Lung microvascular endothelial cell (primary cell): ENCODE measurements around the gene CBLB. TPM values are rescaled to one million over a fixed set of nuclear protein-coding genes. Genes with fewer than 3 reads are reported as not detected.
"Not testable (repeated sequence)": the region's sequence is repeated elsewhere in the genome, so short reads cannot be mapped to it uniquely, and the experiment has no call there.

Experiments
- DNase-seq, 2 donors: peaks; one replicate each; pipeline versions ENCODE4 v3.0.0 to v3.0.0-alpha.2; 2010; ENCODE audit warnings: low read depth in 2 of 2
- total RNA-seq: library from RNA; depleted of rRNA; stranded (reverse); fragments of >200 nt; gene quantifications from 2 replicates; pipeline ENCODE4 v1.2.1, GENCODE V29; 2014

Gene CBLB
- total RNA-seq, 1 donor from 2014 or later, result 6.5 TPM

DNA sequence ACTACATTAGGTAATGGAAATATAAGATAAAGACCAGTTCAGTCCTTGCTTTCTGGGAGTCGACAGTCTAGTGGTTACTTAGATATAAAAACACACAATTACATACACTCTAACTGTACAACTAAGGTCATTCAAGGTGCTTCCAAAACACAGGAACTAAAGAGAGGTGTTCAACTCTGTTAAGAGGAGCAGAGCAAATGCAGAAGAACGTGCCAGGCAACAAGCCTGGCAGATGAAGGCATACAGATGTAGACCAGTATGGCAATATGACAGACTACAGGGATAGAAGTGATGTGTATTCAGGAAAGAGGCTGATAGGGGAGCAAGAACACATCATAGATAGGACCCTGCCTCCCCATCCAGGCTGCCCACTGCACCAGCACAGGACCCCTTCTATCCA is 78.3 kb downstream of the CBLB start:
- no peak for DNase-seq

DNA sequence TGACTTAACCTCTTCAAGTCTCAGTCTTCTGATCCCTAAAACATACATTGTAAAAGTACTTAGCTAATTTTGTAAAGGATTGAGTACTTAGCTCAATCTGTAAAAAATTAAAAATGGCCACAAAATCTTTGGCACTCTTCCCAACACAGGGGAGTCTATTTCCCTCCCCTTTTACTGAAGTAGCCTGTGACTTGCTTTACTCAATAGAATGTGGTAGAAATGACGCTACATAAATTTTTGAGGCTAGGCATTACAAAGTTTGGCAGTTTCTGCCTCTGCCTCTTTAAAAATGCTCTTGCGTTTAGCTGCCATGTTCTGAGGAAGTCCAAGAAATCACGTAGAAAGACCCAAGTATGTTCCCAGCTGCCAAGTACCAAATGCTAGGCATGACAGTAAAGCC is 80.2 kb downstream of the CBLB start:
- DNase-seq, result no peak

DNA sequence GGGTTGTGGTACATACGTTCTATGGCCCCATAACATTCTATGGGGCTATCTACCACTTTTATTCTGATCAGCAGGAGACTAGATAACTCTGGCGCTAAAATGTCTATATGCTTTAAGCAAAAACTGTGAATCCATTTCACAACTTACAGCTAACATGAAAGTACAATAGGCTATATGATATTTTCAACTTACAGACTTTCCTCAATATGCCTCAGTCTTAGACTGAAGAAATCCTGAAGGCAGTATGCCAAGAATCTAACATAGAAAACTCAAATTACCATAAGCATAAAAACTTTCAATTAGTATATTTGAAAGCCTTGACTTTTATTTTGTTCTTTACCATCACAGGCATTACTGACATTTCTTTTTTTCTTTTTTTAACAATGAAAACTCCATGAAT is 81.4 kb downstream of the CBLB start:
- DNase-seq, result no peak

DNA sequence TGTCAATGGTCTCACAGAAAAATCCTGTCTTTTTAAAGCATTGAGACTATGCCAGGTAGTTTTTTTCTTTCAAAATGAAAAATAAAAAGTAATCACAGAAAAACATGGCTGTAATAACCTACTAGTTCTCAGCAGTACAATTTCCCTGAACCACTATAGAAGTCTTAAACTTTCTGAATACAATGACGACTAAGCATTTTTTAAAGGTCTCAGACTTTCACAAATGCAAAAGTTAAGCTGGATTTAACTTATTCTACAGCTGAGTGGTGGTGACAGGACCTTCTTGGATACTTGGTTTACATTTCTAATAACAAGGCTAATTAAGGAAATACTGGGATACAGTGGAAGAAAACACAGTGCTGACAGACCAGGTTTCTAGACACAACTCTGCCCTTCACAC is 81.8 kb downstream of the CBLB start:
- no peak for DNase-seq

DNA sequence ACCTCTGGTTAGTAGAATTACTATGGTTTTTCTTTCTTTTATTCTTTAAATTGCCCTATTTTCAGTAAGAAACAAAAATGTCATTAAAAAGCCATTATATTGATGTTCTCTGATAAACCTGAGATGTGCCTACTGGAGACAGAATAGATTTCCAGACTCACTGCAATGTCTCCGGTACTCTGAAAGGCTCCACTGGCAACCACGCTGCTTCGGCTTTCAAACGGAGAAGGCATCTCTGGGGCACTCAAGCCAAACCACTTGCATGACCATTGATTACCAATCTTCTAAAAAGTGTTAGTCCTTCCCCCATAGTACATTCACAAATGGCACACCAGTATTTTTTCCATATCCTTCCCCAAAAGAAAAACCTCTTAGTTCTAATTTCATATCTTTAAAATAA is 82.6 kb downstream of the CBLB start:
- DNase-seq, result no peak

DNA sequence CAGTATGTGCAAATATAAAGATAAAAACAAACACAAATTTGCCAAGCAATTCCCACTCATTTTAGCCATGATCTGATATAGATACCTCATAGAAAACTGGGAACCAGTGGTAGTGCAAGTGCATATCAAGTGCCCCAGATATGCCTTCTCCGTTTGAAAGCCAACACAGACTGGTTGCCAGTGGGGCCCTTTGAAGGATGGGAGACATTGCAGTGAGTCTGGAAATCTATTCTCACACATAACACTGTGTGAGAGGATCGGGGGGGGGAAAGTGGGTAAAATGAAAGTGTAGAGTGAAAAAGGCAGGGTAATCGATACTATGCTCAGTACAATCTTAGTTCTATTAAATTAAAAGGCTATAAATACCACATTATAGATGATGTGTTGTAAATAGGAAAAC is 83.0 kb downstream of the CBLB start:
- DNase-seq, result no peak

DNA sequence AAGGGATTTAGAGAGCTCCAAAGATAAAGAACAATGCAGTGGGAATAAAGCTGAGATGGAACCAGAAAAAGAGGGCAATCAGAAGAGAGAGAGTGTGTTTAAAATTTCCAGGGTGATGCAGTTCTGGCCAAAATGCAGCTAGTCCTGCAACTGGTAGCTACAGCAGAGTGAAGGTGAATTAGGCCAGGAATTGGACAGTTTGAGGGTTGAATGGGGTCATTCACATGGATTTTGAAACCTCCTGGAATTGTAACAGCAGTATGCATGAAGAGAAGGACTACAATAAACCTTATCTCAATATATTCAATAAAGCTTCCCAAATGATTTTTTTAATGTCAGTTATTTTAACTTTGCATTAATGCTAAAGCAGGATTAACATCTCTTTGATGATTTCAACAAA is 85.2 kb downstream of the CBLB start:
- DNase-seq, result no peak

DNA sequence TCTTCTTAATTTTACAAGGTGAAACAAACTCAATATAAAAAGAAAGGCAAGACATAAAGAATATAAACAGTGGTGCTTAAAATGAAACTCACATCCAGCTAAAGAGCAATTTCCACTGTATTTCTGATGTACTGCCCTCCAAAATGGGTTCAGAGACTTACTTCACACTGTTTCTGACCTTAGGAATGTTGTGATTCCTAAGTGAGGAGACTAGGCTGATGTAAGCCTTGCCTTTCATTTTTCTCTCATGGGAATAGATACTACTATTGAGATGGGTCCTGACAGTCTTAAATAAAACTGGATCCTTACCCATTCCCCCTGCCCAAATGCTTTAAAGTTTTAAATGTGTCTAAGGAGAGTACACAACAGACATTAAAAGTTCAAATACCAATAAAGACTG is 86.9 kb downstream of the CBLB start:
- DNase-seq, result no peak

DNA sequence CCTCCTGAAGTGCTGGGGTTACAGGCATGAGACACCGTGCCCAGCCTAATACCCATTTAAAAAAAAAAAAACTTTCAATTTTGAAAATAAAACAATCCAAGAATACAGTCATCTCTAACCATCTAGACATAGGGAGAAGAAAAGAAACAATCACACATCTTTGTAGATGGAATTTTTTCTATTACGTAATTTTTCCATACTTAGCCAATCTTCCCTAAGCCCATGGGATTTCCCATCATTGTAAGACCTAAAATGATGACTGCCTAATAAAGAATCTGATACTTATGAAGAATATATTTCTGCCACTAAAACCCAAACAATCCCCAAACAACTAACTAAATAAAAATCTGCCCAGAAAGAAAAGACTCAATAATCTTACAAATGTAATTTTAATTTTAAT is 88.7 kb downstream of the CBLB start:
- DNase-seq, result no peak

DNA sequence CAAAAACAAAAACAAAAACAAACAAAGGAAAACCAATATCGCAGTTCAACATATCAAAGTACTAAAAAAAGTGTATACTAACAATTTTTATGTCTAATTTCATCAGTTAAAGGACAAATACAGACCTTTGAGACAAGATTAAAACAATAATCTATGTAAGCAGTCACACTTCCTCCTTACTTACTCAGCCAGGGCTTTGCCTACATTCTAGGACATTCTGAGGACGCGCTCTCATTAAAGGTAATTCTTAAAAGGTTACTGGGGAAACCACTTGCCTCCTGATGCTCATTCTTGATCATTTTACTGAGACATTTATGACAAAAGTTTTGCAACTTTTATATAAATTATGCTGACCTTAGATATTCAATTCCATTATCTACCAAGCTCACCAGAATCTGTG is 93.4 kb downstream of the CBLB start:
- DNase-seq, result no peak

DNA sequence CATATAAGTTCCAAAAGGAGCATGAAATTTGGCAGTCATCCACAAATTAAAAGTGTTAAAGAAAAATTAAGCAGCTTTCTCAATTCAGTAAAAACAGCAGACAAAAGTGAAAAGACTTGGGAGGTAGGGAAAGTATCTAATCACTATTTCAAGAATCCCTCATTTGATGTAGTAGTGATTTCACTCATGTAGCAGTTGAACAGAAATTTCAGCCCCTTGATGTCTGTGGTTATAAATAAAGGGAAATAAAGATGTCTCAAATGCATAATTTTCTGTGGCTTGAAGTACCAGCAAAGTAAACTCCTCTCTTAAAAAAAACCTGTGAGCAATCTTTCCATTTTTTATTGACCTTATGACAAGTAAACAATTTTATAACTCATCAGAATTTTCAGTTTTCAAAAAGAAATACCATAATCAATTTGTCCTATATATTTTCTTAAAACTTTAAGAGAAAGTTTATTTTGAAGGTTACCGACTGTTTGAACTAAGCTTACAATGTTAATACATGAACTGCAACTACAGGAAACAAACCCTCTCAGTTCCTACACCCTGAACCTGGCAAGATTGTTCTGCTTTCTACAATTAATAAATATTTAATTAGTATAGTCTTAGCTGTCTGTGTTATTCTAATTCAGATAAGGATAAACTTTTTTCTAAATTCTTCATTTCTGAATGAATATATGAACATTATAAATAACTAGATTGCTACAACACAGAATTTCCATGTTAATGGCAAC is 94.2 kb downstream of the CBLB start:
- DNase-seq, result no peak

DNA sequence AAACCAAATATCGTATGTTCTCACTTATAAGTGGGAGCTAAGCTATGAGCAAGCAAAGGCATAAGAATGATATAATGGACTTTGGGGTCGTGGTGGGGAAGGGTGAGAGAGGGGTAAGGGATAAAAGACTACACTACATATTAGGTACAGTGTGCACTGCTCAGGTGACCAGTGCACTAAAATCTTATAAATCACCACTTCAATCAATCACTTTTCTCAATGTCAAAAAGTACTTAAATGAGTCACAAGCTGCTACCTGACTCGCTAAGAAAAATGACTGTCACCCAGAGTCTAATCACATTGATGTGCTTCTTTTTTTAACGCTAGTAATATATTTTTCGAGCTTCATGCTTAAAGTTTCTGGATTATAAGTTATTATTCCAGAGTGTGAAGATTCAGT is 95.5 kb downstream of the CBLB start:
- DNase-seq, result no peak

DNA sequence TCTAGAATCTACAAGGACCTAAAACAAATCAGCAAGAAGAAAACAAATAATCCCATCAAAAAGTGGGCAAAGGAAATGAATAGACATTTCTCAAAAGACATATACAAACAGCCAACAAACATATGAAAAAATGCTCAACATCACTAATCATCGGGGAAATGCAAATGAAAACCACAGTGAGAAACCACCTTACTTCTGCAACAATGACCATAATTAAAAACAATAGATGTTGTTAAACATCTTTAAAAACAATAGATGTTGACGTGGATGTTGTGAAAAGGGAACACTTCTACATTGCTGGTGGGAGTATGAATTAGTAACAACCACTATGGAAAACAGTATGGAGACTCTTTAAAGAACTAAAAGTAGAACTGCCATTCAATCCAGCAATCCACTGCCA is 96.2 kb downstream of the CBLB start:
- no peak for DNase-seq

DNA sequence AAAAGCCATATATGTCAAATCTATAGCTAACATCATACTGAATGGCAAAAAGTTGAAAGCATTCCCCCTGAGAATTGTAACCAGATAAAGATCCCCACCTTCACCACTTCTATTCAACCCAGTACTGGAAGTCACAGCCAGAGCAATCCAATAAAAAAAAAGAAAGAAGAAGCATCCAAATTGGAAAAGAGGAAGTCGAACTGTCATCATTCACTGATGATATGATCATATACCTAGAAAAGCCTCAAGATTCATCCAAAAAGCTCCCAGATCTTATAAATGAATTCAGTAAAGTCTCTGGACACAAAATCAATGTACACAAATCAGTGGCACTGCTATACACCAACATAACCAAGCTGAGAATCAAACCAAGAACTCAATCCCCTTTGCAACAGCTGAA is 97.4 kb downstream of the CBLB start:
- no peak for DNase-seq

DNA sequence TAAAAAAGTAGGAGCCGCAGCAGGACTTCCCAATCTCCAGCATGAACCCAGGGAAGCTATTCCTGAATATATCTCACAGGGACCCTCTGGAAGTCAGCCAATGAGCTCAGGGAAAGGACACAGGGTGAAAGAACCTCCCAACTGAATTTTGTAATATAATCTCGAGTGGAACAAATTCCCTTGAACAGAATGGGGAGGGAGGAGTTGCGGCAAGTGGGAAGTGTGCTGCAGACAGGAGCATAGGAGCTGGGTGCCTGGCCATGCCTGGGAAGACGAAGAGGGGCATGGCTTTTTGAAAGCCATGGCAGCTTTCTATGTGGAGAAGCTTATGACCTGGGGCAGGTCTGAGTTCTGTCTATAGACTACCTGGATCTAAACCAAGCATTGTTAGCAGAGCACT is 98.4 kb downstream of the CBLB start:
- no peak for DNase-seq

DNA sequence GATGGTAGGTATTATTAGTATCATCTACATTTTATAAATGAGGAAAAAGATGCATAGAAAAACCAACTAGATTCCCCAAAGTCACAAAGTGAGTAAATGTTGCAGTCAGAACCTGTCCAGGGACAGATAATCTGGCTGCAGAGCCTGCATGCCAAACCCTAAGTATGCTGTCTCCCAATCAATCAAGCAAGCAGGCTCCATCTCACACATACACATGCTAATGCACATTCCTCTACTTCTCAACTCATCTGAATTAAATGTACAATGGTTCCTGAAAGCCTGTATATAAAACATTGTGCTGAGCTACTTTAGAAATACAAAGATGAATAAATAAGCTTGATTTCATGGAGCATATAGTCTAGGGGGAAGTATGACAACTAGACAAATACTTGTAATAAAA is 101.0 kb downstream of the CBLB start:
- DNase-seq, result no peak

DNA sequence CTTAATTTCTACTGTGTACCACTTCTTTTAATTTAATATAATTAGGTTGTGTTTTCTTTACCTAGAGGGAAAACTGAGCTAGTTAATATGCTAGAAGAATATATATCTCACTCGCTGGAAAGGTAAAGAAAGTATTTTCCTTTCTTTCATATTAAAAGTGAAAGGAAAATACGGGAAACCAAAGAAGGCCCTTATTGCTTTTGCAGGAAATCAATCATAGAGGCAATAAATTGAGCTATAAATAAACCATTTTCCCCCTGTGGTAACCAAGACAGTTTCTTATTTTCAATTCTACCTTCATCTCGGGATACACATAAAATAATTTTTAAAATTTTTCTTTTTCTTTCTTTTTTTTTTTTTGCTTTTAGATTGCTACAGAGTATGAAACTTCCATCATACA is 101.6 kb downstream of the CBLB start:
- peak in 1 of 2 donors; percentile 6 for DNase-seq

DNA sequence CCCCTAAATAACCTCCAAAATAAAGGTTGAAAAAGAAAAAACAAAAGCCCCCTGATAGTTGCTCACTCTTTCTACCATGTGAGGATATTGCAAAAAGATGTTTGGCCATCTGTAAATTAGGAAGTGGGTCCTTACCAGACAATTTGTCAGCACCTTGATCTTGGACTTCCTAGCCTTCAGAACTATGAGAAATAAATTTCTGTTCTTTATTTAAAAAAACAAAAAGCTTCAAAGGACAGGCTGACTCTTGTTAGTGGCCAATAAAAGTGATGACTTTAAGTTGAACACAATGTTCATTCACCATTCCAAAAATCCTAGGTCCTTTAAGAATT is 103.5 kb downstream of the CBLB start:
- no peak for DNase-seq

DNA sequence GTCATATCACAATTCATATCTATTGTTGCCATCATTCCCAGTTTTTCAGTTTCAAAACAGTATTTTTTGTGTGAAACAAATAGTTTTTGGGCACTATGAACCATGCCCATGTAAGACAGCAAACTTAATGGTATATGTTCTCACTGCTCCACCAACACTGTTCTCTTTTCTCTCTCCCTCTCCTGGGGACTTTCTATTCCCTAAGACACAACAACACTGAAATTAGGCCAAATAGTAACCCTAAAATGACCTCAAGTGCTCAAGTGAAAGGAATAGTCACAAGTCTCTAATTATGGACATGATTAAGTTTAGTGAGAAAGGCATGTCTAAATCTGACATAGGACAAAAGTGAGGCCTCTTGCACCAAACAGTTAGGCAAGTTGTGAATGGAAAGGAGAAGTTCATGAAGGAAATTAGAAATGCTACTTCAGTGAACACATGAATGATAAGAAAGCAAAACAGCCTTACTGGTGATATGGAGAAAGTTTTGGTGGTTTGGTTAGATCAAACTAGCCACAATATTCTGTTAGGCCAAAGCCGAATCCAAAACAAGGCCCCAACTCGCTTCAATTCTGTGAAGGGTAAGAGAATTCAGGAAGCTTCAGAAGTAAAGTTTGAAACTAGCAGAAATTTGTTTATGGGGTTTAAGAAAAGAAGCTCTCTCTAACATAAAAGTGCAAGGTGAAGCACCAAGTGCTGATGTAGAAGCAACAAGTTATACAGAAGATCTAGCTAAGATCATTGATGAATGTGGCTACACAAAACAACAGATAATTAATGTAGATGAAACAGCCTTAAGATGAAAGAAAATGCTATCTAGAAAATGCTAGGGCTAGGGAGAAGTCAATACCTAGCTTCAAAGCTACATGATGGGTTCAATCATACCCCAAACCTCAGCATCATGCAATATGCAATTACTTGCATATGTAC is 104.2 kb downstream of the CBLB start:
- no peak for DNase-seq

DNA sequence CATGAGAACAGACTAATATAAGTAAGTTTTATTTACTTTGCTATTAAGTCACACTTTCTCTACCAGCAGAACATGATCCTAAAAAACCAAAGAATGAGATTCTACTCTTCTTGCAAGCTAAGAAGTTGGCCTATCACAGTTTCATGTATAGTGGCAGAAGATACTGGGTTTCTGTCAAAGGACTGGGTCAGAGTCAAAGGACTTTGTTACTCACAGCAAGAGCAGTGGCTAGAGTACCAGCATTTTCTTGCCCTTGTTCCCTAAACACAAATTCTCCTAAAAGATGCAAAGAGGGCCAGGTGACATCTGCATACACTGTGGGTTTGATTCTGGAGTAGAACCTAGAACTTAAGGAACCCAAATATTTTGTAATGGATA is 105.2 kb downstream of the CBLB start:
- DNase-seq, result no peak

DNA sequence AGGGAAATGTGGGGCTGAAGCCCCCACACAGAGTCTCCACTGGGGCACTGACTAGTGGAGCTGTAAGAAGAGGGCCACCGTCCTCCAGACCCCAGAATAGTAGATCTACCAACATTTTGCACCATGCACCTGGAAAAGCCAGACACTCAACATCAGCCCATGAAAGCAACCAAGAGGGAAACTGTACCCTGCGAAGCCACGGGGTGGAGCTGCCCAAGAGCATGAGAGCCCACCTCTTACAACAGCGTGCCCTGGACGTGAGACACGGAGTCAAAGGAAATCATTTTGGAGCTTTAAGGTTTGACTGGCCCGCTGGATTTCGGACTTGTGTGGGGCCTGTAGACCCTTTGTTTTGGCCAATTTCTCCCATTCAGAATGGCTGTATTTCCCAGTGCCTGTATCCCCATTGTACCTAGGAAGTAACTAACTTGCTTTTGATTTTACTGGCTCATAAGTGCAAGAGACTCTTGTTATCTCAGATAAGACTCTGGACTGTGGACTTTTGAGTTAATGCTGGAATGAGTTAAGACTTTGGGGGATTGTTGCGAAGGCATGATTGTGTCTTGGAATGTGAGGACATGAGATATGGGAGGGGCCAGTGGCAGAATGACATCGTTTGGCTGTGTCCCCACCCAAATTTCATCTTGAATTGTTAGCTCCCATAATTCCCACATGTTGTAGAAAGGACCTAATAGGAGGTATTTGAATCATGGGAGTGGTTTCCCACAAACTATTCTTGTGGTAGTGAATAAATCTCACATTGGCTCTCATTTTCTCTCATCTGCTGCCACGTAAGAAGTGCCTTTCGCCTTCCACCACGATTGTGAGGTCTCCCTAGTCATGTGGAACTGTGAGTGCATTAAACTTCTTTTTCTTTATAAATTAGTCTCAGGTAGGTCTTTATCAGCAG is 105.8 kb downstream of the CBLB start:
- DNase-seq, result no peak

DNA sequence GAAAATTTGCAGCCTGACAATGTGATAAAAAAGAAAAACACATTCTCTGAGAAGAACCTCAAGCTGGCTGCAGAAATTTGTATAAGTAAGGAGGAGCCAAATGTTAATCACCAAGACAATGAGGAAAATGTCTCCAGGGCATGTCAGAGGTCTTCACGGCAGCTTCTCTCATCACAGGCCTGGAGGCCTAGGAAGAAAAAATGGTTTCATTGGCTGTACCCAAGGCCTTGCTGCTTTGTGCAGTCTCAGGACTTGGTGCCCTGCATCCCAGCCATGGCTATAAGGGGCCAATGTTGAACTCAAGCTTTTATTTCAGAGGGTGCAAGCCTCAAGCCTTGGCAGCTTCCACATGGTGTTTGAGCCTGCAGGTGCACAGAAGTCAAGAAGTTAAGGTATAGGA is 106.6 kb downstream of the CBLB start:
- DNase-seq, result not testable (repeated sequence)
